Subcutaneous adipose tissue (tissue), 4 donors: ENCODE data around the gene FKTN. TPM values are rescaled to one million over a fixed set of nuclear protein-coding genes. Genes with fewer than 3 reads are reported as not detected.

Source experiments
- total RNA-seq, 4 donors: library from RNA; depleted of rRNA; stranded (reverse); fragments of >200 nt; gene quantifications; one replicate each; pipeline ENCODE4 v1.1.0, GENCODE V29; 2016
- TF ChIP-seq, protein P1 (sequence below): fragments of 450-650 bp; IDR thresholded peaks from one replicate; pipeline ENCODE4 v1.5.1; 2016; ENCODE audit warnings: low read depth, mild to moderate bottlenecking, control low read depth, antibody characterized with exemption, moderate library complexity

Gene FKTN
- total RNA-seq, 4 donors from 2014 or later = 7.9 to 17.8 (median 10.9) TPM

DNA sequence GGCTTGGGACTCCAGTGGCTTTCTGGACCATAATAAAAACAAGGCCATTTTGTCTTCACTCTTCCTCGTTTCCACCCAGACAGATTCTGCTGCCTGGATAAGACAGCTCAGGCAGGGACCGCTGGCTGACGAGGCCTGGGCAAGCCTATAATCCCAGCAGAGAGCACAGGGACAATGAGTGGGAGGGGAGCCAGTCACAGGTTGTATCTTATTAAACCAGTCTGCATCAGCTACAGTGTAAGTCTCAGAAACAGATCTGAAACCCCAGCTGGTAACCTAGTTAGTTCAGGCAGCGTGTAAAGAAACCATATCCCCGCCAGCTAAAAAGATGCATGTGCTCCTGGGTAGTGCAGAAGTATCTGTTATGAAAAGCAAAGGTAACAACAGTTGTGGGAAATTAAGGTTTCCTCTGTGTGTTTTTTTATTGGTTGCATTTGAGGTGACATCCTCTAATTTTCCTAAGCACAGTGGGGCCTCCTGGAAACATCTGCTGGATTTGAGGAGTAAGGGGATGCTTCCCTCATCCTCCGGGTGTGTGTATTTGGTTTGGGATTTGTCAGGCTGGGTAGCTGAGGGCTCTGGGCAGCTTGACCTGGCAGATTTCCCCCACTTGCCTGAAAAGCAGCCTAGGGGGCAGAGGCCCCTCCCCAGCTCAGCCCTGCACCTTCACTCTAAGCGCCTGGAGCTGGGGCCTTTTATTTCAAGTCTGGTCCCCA lies 89.1 kb downstream of the FKTN start:
- TF ChIP-seq, protein P1, sequence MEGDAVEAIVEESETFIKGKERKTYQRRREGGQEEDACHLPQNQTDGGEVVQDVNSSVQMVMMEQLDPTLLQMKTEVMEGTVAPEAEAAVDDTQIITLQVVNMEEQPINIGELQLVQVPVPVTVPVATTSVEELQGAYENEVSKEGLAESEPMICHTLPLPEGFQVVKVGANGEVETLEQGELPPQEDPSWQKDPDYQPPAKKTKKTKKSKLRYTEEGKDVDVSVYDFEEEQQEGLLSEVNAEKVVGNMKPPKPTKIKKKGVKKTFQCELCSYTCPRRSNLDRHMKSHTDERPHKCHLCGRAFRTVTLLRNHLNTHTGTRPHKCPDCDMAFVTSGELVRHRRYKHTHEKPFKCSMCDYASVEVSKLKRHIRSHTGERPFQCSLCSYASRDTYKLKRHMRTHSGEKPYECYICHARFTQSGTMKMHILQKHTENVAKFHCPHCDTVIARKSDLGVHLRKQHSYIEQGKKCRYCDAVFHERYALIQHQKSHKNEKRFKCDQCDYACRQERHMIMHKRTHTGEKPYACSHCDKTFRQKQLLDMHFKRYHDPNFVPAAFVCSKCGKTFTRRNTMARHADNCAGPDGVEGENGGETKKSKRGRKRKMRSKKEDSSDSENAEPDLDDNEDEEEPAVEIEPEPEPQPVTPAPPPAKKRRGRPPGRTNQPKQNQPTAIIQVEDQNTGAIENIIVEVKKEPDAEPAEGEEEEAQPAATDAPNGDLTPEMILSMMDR = no peak

- TF ChIP-seq, protein P1 = no peak
Measured at GRCh38 chr9:105647595-105648349, 89.8 kb downstream of the FKTN start.

DNA sequence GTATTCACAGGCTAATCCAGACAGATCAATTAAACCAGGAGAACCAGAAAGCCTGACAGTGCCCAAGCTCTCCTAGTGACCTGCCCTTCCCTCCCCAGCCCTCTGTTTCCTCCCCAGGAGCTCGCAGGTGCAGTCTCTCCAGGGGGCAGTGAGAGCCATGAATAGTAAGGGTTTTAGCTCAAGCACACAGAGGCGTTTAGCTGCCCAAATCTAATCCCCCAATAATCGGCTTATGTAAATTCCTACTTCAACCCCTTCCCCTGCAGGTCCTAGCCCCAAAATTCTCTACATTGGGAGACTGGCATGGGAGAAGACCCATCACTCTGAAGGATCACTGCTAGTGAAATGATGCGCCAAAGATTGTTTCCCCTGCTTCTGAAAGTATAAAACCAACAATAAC lies 93.9 kb downstream of the FKTN start:
- TF ChIP-seq, protein P1 = no peak

- TF ChIP-seq, protein P1 = no peak
Measured at GRCh38 chr9:105656131-105656921, 98.4 kb downstream of the FKTN start.

GRCh38 chr9:105658351-105658750 lies 100.4 kb downstream of the FKTN start:
- TF ChIP-seq, protein P1 = no peak

DNA sequence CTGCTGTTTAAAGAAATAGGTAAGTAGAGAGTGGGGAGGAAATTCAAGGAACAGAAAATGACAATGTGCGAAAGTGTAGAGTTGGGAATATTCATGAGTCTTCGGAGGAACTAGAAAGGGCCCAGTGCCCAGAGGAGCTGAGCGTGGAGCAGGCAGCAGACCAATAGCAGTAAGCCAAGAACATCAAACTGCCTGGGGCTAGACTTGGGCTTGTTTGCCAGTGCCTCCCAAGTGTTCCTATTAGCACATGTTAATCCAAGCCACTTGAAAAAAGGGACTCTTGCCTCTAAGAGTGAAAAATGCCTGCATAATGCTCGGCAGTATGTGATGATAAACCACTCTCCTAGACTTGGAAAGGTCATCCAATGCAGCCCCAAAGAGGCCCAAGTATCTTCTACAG lies 103.1 kb downstream of the FKTN start:
- TF ChIP-seq, protein P1 = no peak
